Ascending aorta (tissue), 2 donors: ENCODE results near the gene MEG3. TPM values are rescaled to one million over a fixed set of nuclear protein-coding genes. Genes with fewer than 3 reads are reported as not detected.

Experiments
- DNase-seq, 2 donors: peaks; one replicate each; pipeline ENCODE4 v3.0.0-alpha.2; 2019; ENCODE audit warnings: low spot score in 2 of 2
- H3K27ac ChIP-seq, 2 donors: fragments of 200-600 bp; sonication (generic); one replicate each; pipeline ENCODE4 v1.5.1; 2016 to 2017; ENCODE audit warnings: mild to moderate bottlenecking in 1 of 2
- H3K27me3 ChIP-seq: fragments of 200-600 bp; sonication (generic); one replicate; pipeline ENCODE4 v1.5.1; 2017
- H3K36me3 ChIP-seq, 2 donors: fragments of 200-600 bp; sonication (generic); one replicate each; pipeline ENCODE4 v1.5.1; 2016
- H3K4me1 ChIP-seq, 2 donors: fragments of 200-600 bp; sonication (generic); one replicate each; pipeline ENCODE4 v1.5.1; 2016 to 2017; ENCODE audit warnings: mild to moderate bottlenecking in 1 of 2
- H3K4me3 ChIP-seq, 2 donors: fragments of 200-600 bp; sonication (generic); one replicate each; pipeline ENCODE4 v1.5.1; 2016 to 2017; ENCODE audit warnings: mild to moderate bottlenecking in 1 of 2
- H3K9me3 ChIP-seq, 2 donors: fragments of 200-600 bp; sonication (generic); one replicate each; pipeline ENCODE4 v1.5.1; 2016
- intact Hi-C: fragments of 100-400 bp; cut with DNase I; formaldehyde crosslinking; loops from one replicate; pipeline ENCODE4 v1.15.1; 2023
- total RNA-seq: library from RNA; depleted of rRNA; stranded (reverse); fragments of >200 nt; gene quantifications from one replicate; pipeline ENCODE4 v1.1.0, GENCODE V29; 2016
- TF ChIP-seq, protein P1 (sequence below), 3 experiments: fragments of 200-600 bp in 2 of 3; fragments of 450-650 bp in 1 of 3; sonication (generic) in 2 of 3; IDR thresholded peaks; one replicate each; pipeline ENCODE4 v1.5.1; 2016 to 2019; ENCODE audit warnings: antibody characterized with exemption in 3 of 3, mild to moderate bottlenecking in 1 of 3, moderate library complexity in 1 of 3

The MEG3 gene
- total RNA-seq, 1 donor from 2014 or later: 105 TPM

DNA sequence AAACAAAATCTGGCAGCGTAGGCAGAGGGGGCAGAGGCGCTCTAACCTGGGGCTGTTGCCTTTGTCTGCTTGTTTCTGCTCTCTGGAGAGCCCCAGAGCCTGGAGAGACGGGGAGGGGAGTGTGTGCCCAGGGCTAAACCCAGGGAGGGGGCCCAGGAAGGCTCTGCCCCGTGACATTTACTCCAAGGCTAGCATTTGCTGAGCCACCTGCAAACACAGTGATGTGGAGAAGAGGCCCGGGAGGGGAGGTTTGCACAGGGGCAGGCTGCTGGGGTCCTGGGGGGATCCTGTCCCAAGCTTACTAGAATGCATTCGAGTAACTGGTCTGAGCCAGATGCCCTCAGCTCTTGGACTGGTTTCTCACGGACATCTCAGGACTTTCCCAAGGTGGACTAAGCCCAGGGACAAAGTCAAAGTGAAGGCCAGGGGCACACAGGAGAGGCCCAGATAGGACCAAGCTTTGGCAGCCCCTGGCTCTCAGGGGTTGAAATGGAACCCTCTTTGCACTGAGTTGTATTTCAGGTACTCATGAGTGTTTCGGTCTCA is 12.0 kb downstream of the MEG3 start:
- H3K9me3 ChIP-seq: no peaks in the 10 kb centered on the region
- intact Hi-C loops: no loop called here
- TF ChIP-seq, protein P1, sequence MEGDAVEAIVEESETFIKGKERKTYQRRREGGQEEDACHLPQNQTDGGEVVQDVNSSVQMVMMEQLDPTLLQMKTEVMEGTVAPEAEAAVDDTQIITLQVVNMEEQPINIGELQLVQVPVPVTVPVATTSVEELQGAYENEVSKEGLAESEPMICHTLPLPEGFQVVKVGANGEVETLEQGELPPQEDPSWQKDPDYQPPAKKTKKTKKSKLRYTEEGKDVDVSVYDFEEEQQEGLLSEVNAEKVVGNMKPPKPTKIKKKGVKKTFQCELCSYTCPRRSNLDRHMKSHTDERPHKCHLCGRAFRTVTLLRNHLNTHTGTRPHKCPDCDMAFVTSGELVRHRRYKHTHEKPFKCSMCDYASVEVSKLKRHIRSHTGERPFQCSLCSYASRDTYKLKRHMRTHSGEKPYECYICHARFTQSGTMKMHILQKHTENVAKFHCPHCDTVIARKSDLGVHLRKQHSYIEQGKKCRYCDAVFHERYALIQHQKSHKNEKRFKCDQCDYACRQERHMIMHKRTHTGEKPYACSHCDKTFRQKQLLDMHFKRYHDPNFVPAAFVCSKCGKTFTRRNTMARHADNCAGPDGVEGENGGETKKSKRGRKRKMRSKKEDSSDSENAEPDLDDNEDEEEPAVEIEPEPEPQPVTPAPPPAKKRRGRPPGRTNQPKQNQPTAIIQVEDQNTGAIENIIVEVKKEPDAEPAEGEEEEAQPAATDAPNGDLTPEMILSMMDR (IDR thresholded peaks at IDR 0.05): no peak
- no peak for DNase-seq
- H3K27ac ChIP-seq: no peak overlapping the region
- H3K36me3 ChIP-seq: no peaks in the 10 kb centered on the region
- no peaks in the 10 kb centered on the region for H3K4me1 ChIP-seq
- H3K27me3 ChIP-seq: no peaks in the 10 kb centered on the region
- H3K4me3 ChIP-seq: no peak overlapping the region

DNA sequence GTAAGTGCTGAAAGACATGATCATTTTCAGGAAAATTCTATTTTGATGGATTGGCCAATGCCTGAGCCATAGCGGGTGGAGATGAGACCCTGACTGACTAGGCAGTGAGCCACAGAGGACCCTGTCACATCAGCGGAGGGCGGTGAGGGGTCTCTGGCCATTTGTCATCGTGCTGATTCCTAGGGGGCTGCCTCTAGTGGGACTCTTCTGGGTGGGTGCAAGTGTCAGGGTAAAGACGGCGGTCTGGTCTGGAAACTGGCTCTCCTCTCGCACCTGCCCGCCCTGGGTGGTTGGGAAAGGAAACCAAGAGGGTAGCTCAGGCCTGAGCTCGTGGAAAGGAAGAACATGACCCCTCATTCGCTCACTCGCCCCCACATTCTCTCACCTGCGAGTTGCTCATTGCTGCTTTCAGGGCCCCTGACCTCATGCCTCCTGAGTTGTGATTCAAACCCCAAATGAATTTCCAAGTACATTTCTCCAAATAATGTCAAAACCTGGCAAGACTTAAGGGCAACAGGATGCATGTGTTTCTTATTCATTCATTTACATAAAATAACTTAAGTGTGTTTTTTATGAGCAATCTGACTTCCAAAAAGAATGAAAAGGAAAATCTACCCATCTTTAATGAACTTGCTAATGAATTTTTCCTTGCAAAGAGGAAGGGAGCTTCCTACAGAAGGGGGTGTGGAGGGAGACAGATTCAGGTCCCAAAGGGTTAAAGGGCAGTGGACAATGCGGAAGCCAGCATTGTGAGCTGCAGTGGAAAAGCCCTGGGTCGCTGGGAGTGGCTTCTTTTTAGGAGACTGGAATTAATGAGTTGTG is 12.8 kb downstream of the MEG3 start:
- no peak overlapping the region for H3K27ac ChIP-seq
- TF ChIP-seq, protein P1 (IDR thresholded peaks at IDR 0.05): no peak

DNA sequence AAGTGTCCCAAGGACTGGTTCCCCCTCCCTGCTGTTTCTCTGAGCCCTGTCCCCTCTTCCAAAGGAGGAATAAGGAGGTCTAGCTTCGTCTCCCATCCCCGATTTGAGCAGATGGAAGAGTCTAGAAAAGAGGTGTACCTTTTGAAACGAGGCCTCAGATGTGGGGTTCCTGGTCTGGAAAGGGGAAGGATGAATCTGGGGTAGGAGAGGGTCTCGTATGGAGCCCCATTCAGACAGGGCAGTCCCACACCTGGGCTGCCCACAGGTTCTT is 13.3 kb downstream of the MEG3 start:
- Histone ChIP-seq H3K27me3 (no peaks in the 10 kb centered on the region), H3K4me1 (no peaks in the 10 kb centered on the region), H3K27ac (no peak overlapping the region), H3K9me3 (no peaks in the 10 kb centered on the region), H3K36me3 (no peaks in the 10 kb centered on the region), H3K4me3 (no peak overlapping the region)
- TF ChIP-seq, protein P1 (IDR thresholded peaks at IDR 0.05): no peak
- intact Hi-C loops: no loop called here
- DNase-seq: no peak

More for the DNA sequence above, 12.8 kb downstream of the MEG3 start:
- H3K36me3 ChIP-seq: no peaks in the 10 kb centered on the region
- DNase-seq: no peak
- no peak overlapping the region for H3K4me3 ChIP-seq
- no peaks in the 10 kb centered on the region for H3K9me3 ChIP-seq
- H3K4me1 ChIP-seq: no peaks in the 10 kb centered on the region
- H3K27me3 ChIP-seq: no peaks in the 10 kb centered on the region
- intact Hi-C loops: no loop called here

- H3K27ac ChIP-seq: no peak overlapping the region
- intact Hi-C loops: no loop called here
- no peaks in the 10 kb centered on the region for H3K36me3 ChIP-seq
- H3K4me1 ChIP-seq: no peaks in the 10 kb centered on the region
- H3K27me3 ChIP-seq: no peaks in the 10 kb centered on the region
- no peak for DNase-seq
- H3K4me3 ChIP-seq: no peak overlapping the region
- no peaks in the 10 kb centered on the region for H3K9me3 ChIP-seq
- TF ChIP-seq, protein P1 (IDR thresholded peaks at IDR 0.05): no peak
Observed at GRCh38 chr14:100839681-100840111, 13.8 kb downstream of the MEG3 start.

DNA sequence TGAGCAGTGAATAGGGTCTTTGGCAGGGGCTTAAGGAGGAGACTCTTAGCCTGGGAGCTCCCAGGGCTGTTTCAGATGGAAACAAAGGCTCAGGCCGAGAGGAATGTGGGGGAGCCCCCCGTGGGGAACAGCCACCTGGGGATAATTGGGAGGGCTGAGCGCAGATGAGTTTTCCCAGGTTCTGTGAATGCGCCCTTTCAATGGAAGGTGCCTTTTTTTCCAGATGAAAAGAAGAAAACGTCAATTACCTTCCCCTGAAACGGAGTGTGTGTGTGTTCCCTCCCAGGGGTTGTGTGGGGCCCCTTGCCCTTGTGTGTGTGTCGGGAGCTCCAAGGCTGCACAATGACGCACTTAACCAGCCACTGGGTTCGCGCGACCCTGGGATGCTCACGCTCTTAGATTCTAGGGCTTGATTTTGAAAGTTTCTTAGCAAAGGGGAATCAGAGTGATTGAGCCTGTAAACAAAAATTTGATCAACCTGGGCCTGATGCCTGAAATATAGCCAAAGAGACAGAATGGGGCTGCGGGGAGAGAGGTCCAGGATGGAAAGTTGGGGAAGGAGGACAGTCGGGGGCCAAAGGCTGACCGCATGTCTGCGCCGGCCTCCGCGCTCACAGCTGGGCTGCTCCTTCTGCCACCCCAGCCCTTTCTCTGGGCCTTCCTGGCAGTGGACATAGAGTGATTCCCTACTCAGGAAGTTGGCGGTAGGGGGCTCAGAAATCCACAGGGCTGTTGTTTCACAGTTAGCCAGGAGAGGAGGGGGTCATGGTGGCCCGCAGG is 14.6 kb downstream of the MEG3 start:
- DNase-seq: no peak
- Histone ChIP-seq H3K4me1 (no peaks in the 10 kb centered on the region), H3K27me3 (no peaks in the 10 kb centered on the region), H3K9me3 (no peaks in the 10 kb centered on the region), H3K4me3 (no peak overlapping the region), H3K36me3 (no peaks in the 10 kb centered on the region), H3K27ac (no peak overlapping the region)
- TF ChIP-seq, protein P1 (IDR thresholded peaks at IDR 0.05): no peak
- intact Hi-C loops: no loop called here
